ENCODE results near the gene TSNAXIP1.

The TSNAXIP1 gene, protein sequence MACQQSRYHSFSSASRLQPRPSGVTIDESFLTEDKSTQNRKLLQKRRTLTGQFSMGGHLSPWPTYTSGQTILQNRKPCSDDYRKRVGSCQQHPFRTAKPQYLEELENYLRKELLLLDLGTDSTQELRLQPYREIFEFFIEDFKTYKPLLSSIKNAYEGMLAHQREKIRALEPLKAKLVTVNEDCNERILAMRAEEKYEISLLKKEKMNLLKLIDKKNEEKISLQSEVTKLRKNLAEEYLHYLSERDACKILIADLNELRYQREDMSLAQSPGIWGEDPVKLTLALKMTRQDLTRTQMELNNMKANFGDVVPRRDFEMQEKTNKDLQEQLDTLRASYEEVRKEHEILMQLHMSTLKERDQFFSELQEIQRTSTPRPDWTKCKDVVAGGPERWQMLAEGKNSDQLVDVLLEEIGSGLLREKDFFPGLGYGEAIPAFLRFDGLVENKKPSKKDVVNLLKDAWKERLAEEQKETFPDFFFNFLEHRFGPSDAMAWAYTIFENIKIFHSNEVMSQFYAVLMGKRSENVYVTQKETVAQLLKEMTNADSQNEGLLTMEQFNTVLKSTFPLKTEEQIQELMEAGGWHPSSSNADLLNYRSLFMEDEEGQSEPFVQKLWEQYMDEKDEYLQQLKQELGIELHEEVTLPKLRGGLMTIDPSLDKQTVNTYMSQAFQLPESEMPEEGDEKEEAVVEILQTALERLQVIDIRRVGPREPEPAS

DNA sequence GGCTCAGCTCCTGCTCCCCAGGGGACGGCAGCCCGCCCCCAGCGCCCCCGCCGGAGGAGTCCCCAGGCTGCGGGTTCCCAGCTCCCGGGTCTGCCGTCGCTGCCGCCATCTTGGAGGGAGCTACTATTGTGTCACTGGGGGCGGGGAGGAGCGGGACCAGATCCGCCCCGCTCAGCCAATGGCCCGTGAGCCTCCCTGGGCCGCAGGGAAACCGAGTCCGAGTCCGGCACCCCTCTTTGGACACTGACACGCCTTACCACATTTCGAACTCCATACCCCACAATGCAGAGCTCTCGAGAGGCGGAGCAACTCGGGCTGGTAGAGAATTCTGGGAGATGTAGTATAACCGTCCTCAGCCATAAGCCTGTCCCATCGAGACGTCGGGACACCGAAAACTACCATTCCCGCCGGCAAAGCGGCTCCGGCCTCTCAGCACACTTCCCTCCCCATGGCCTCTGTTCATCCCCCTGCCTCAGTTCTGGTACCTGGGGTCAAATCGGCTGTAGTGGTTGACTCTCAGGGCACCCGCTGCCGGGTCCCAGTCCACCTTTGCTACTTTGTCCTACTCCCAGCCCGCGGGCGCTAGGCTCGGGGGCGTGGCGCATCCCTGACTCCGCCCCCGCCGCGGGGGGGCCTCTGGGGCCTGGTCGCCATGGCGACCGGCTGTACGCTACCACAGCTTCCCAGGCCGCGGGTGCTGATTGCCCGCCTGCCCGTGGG lies at the start of gene TSNAXIP1, which contains the start of gene RANBP10:
TSNAXIP1 (plus strand) TSS at position 462 of the 720 bp plus-strand sequence. CDS start 261 bp downstream, outside the sequence.
RANBP10 (minus strand) TSS at position 133 of the 720 bp plus-strand sequence; CDS start at position 109, 24 bp downstream.
- TF ChIP-seq, protein P1, sequence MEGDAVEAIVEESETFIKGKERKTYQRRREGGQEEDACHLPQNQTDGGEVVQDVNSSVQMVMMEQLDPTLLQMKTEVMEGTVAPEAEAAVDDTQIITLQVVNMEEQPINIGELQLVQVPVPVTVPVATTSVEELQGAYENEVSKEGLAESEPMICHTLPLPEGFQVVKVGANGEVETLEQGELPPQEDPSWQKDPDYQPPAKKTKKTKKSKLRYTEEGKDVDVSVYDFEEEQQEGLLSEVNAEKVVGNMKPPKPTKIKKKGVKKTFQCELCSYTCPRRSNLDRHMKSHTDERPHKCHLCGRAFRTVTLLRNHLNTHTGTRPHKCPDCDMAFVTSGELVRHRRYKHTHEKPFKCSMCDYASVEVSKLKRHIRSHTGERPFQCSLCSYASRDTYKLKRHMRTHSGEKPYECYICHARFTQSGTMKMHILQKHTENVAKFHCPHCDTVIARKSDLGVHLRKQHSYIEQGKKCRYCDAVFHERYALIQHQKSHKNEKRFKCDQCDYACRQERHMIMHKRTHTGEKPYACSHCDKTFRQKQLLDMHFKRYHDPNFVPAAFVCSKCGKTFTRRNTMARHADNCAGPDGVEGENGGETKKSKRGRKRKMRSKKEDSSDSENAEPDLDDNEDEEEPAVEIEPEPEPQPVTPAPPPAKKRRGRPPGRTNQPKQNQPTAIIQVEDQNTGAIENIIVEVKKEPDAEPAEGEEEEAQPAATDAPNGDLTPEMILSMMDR (IDR thresholded peaks at IDR 0.05), result no peak
- Histone ChIP-seq H3K27me3 (ENCODE audit: control insufficient read depth, insufficient read depth, low read length) (no peaks in the 10 kb centered on the region), H3K79me2 (peaks cover 43% of the 10 kb centered on the region), H3K9ac (peak within 1 kb of the TSS; percentile 96), H3K9me3 (ENCODE audit: control insufficient read depth, low read length) (no peaks in the 10 kb centered on the region), H2AFZ (peak within 1 kb of the TSS; percentile 100), H3K4me2 (ENCODE audit: low read length) (peak within 1 kb of the TSS; percentile 92), H3K36me3 (ENCODE audit: control insufficient read depth, insufficient read depth, low read length) (no peaks in the 10 kb centered on the region), H3K4me1 (peaks cover 4% of the 10 kb centered on the region), H3K27ac (peak within 1 kb of the TSS; percentile 68), H3K4me3 (ENCODE audit: low read depth, low read length) (peak within 1 kb of the TSS; percentile 100)

DNA sequence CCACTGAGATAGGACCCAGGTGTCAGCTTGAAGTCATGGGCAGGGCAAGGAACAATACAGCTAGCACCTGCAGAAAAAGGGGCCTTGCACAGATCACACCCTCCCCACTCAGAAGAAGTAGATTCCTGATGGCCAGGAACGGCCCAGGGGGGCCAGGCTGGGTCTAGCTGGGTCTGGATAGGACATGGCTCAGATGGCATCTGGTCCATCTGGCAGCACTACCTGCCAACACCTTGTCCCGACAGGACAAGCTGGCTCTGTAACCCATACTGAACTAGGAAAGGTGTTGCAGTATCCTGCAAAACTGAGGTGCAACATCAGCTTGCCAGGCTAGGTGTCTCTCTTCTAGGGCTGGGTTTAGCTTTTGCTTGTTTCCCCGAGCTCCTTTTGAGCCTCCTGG lies 48.7 kb upstream of the TSNAXIP1 start:
- Histone ChIP-seq H3K9ac (no peak overlapping the region), H3K79me2 (peaks cover 6% of the 10 kb centered on the region), H3K4me2 (ENCODE audit: low read length) (no peak overlapping the region), H2AFZ (no peak overlapping the region), H3K36me3 (ENCODE audit: control insufficient read depth, insufficient read depth, low read length) (no peaks in the 10 kb centered on the region), H3K4me1 (peaks cover 4% of the 10 kb centered on the region), H3K27ac (no peak overlapping the region), H3K9me3 (ENCODE audit: control insufficient read depth, low read length) (no peaks in the 10 kb centered on the region), H3K4me3 (ENCODE audit: low read depth, low read length) (no peak overlapping the region), H3K27me3 (ENCODE audit: control insufficient read depth, insufficient read depth, low read length) (no peaks in the 10 kb centered on the region)
- TF ChIP-seq, protein P1 (IDR thresholded peaks at IDR 0.05), result no peak

DNA sequence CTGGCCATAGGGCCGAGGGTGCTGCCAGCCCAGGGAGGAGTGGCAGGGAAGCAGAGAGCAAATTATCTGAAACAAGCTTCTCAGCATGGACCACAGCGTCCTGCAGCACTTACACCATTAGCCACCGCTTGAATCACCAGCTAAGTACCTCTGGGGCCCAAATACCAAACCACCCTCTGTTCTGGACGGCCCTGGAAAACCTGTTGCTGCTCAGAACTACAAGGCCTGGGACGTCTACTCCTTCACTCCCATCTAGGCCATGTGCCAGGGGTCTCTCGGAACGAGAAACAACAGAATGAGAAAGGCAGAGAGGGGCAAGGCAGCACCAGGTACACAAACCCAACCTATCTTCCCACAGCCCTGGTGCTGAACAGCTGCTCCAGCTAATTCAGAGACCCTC lies 47.7 kb upstream of the TSNAXIP1 start:
- Histone ChIP-seq H3K9ac (no peak overlapping the region), H3K36me3 (ENCODE audit: control insufficient read depth, insufficient read depth, low read length) (no peaks in the 10 kb centered on the region), H3K79me2 (peaks cover 9% of the 10 kb centered on the region), H3K4me3 (ENCODE audit: low read depth, low read length) (no peak overlapping the region), H2AFZ (no peak overlapping the region), H3K4me2 (ENCODE audit: low read length) (no peak overlapping the region), H3K27me3 (ENCODE audit: control insufficient read depth, insufficient read depth, low read length) (no peaks in the 10 kb centered on the region), H3K4me1 (peaks cover 10% of the 10 kb centered on the region), H3K9me3 (ENCODE audit: control insufficient read depth, low read length) (no peaks in the 10 kb centered on the region), H3K27ac (no peak overlapping the region)
- TF ChIP-seq, protein P1 (IDR thresholded peaks at IDR 0.05), result no peak

DNA sequence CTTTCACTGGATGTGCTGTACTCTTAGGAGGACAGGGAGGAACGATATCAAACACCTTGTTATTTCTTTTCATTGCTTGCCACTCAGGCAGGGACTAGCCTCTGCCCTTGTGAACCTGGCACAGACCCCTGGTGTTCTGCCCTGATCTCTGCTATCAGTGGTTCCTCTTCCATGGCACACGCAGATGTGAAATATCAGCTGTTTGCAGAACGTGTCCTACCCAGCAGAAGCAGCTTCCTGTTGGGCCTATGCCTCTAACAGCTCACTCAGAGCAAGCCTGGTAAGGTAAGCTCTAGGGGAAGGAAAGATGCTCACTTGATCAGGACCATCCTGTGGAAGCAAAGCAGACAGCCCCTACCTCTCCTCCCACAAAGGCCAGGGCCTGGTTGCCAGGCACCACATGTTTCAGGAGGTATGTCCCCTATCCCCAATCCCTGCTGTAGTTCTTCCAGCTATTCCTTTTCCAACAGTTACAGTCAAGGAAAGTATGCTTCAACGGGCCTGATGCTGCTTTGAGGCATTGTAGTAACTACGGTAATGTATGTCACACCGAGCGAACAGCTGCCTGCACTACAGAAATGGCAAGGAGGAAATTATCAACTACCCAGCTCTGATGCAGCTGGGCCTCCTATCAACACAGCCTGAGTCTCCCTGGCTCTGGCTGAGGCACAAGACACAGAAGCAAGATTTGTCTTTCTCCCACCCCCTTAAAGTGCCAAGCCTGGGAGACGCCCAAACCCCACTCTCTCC lies 46.3 kb upstream of the TSNAXIP1 start:
- Histone ChIP-seq H3K9me3 (ENCODE audit: control insufficient read depth, low read length) (no peaks in the 10 kb centered on the region), H3K36me3 (ENCODE audit: control insufficient read depth, insufficient read depth, low read length) (no peaks in the 10 kb centered on the region), H3K27ac (no peak overlapping the region), H3K79me2 (peaks cover 6% of the 10 kb centered on the region), H3K4me3 (ENCODE audit: low read depth, low read length) (no peak overlapping the region), H3K4me2 (ENCODE audit: low read length) (no peak overlapping the region), H3K9ac (no peak overlapping the region), H2AFZ (no peak overlapping the region), H3K27me3 (ENCODE audit: control insufficient read depth, insufficient read depth, low read length) (no peaks in the 10 kb centered on the region), H3K4me1 (peaks cover 10% of the 10 kb centered on the region)
- TF ChIP-seq, protein P1 (IDR thresholded peaks at IDR 0.05), result no peak
